Measurements from ENCODE around the gene RTL1.

RTL1 gene

DNA sequence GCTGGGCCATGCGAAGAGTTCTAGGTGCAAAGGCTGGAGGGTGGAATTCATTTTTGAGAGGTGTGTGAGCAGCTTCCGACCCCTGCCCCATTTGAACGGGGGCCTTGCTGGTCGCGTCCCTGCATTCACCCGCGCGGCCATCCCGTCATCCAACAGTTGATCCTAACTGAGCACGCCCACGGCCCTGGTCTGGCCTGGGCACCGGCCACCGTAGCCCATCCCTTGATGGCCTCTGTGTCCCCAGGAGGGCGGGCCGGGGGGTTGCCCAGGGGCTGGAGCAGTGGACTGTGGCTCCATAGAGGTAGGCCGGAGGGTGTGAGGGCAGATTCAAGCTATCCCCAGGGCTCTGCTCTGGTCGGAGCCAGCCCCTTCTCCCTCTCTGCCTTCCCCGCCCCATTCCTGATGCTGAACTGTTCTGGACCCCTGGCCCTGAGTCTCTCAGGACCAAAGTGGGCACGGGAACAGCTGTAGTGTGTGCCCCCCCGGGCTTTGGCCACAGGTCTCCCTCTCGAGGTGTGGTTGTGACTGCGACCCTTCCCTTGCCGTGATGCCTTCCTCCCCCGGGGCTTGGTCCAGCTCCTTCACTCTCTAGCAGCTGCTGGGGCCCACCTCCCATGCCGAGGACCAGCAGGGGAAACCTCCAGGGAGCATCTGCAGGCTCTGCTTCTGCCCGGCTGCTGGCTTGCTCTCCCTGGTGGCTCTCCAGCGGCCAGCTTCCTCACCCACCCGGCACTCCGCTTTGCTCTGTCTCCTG lies 68.6 kb downstream of the RTL1 start:
- DNase-seq (ENCODE audit: low read depth in 2 of 2): no peak

DNA sequence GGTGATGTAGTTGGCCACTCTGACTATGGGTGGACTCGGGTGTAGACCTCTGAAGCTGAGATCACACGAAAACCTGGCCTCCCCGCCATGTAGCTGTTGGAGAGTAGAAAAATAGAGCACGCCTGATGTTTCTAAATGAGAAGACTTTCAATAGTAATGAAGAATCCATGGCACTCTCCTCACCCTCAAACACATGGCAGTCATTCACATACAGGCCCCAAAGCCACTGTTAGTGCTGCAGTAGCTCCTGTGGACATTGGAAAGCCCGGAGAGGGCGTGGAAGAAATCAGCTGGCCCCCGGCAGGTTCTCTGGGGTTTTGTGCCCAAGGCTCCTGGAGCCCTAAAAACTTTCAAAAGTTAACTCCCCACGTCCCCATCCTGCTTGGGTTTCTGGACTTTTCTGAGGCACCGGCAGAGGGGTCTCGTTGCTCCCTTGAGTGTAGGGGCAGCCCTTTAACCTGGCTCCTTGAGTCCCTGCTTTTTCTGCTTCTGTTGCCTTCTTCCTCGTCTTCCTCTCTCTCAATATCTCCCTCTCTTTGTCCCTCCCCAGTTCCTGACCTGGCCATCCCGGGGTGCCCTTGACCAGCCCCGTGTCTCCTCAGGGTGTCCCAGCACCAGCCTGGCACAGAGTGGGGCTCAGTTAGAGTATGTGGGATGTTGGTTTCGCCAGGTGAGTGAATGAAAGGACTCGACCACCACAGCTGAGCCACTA lies 69.3 kb downstream of the RTL1 start:
- DNase-seq (ENCODE audit: low read depth in 2 of 2): no peak

DNA sequence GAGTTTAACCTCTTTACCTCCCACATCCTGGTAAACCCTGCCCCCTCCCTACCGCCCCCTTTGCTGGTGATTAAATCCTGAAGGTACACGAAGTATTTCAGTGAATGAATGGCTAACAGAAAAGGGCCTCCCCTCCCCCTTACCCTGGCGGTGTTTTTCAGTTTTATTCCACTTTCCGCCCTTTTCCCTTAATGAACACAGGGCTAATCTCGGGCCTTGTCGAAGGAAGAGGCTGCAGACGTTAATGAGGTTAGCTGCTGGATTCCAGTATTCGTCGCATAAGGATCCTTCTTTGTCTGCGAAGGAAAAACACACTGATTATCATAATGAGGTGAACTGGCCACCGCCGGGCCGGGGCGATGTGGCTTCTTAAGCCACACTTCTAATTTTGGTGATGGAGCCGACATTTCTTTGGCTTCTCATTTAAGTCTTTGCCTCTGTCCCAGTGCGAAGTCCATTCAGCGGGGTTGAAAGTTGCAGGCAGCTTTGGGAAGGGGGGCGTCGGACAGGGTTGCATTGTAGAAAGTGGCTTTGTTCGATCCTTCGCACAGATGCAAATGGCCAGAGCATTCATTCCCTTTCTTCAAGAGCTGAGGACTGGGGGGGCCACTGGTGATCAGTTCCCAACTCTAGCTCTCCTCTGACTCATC lies 71.1 kb downstream of the RTL1 start:
- no peak for DNase-seq (ENCODE audit: low read depth in 2 of 2)

DNA sequence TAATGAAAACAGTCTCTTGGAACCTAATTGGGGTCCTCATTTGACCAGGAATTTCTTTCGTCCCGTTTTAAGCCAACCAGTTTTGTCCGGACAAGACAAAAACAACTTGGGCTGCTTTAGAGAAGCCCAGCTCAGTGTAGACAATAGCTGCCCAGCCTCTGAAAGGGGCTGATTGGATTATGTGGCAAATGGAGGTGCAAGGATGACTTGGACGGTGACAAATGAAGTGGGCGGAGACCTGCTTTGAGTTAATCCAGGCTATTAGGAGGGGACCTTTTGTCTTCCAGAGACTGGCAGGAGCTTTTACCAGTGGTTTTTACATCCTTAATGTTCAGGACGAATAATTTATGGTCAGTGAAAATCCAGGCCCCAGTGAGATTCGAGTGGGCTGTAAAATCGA lies 72.8 kb downstream of the RTL1 start:
- no peak for DNase-seq (ENCODE audit: low read depth in 2 of 2)

All from stimulated activated CD8-positive, alpha-beta memory T cell treated with anti-CD3 and anti-CD28 coated beads, Interleukin-7, amount 100 ng/mL, for 1 hour (primary cell).